Prostate gland (tissue), 2 donors: Measurements from ENCODE around the gene NHSL2.

Experiments
- CTCF ChIP-seq, 4 experiments: fragments of 200-600 bp in 2 of 4; fragments of 450-650 bp in 2 of 4; sonication (generic) in 2 of 4; IDR thresholded peaks; 1 replicate in 3 of 4; 2 replicates in 1 of 4; pipeline ENCODE4 v1.5.1; 2016 to 2019; ENCODE audit warnings: antibody characterized with exemption in 4 of 4, mild to moderate bottlenecking in 2 of 4, moderate library complexity in 2 of 4
- POLR2AphosphoS5 ChIP-seq: sonication (generic); formaldehyde crosslinking; IDR thresholded peaks from one replicate; pipeline ENCODE4 v1.6.1; 2017; ENCODE audit warnings: antibody characterized with exemption

DNA sequence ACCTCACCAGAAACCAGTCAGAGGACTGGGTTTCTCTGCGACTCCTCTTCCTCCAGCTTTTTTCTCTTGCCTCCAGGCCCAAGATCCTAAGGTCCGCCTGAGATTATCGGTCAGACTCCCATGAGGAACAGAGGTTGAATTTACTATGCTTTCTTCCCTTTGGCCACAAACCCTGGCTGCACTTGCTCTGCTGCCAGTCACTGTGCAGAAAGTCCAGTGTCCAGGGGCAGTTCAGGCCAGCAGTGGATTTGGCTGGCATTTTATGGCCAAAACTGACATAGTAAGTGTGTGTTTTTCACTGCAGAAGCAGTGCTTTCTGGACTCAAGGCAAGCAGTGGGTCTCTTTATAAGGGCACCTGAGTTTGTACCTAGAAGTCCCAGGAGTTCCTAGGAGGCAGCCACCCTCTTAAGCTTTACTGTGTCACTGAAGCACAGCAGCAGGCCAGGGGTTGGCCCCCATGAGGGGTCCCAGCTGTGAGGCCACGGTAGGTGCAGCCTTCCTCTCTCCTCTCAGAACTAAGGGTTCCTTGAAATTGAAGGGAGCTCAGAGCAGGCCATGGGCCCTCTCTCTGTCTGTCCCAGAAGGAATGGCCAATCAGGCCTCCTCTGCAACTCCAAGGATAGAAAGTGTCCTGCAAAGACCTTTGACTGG lies 217.7 kb downstream of the NHSL2 start:
- TF ChIP-seq POLR2AphosphoS5 (no peak), CTCF (IDR thresholded peaks at IDR 0.05) (no peak)
